GM23338 (cell line): Measurements from ENCODE around the gene PLEK. TPM values are rescaled to one million over a fixed set of nuclear protein-coding genes. Genes with fewer than 3 reads are reported as not detected.

Source experiments
- ATAC-seq: fragments of 200-7000 bp; cut with Tn5 transposase; 3 replicates; pipeline ENCODE4 v1.9.1; 2020
- DNase-seq: peaks from one replicate; pipeline ENCODE4 v3.0.0-alpha.2; 2015; ENCODE audit warnings: low spot score
- H2AFZ ChIP-seq: fragments of 200-600 bp; sonication (generic); 2 replicates; pipeline ENCODE4 v1.8.0; 2016; ENCODE audit warnings: antibody characterized with exemption, mild to moderate bottlenecking, moderate library complexity
- H3F3A ChIP-seq: fragments of 200-600 bp; sonication (generic); replicated peaks from 2 replicates; pipeline ENCODE4 v1.8.0; 2017; ENCODE audit warnings: antibody characterized with exemption, mixed run types, low read depth
- H3K27ac ChIP-seq: fragments of 200-600 bp; sonication (generic); 2 replicates; pipeline ENCODE4 v1.6.1; 2016; ENCODE audit warnings: low read depth
- H3K27me3 ChIP-seq: fragments of 200-600 bp; sonication (generic); 2 replicates; pipeline ENCODE4 v1.8.0; 2016; ENCODE audit warnings: mild to moderate bottlenecking, mixed run types, moderate library complexity; ENCODE audit not compliant: insufficient read depth
- H3K36me3 ChIP-seq: fragments of 200-600 bp; sonication (generic); 2 replicates; pipeline ENCODE4 v1.8.0; 2016; ENCODE audit warnings: mild to moderate bottlenecking; ENCODE audit not compliant: insufficient read depth
- H3K4me1 ChIP-seq: fragments of 200-600 bp; sonication (generic); 2 replicates; pipeline ENCODE4 v1.8.0; 2016; ENCODE audit warnings: mild to moderate bottlenecking, moderate library complexity; ENCODE audit not compliant: insufficient read depth
- H3K4me2 ChIP-seq: fragments of 200-600 bp; sonication (generic); 2 replicates; pipeline ENCODE4 v1.7.1; 2017; ENCODE audit warnings: mixed run types
- H3K4me3 ChIP-seq: fragments of 200-600 bp; sonication (generic); 2 replicates; pipeline ENCODE4 v1.6.1; 2016; ENCODE audit warnings: mixed run types
- H3K79me2 ChIP-seq: fragments of 200-600 bp; sonication (generic); replicated peaks from 2 replicates; pipeline ENCODE4 v1.8.0; 2017; ENCODE audit warnings: mild to moderate bottlenecking; ENCODE audit not compliant: insufficient read depth
- H3K9me2 ChIP-seq: fragments of 200-600 bp; sonication (generic); 2 replicates; pipeline ENCODE4 v1.8.0; 2017; ENCODE audit not compliant: insufficient read depth
- H4K20me1 ChIP-seq: fragments of 200-600 bp; sonication (generic); replicated peaks from 2 replicates; pipeline ENCODE4 v1.8.0; 2017; ENCODE audit warnings: mild to moderate bottlenecking; ENCODE audit not compliant: insufficient read depth
- H3K27ac Mint-ChIP-seq: 2 replicates; pipeline ENCODE4 v1.8.0; 2020; ENCODE audit warnings: inconsistent platforms, mild to moderate bottlenecking, moderate library complexity, mixed read lengths
- H3K27me3 Mint-ChIP-seq: 3 replicates; pipeline ENCODE4 v1.8.0; 2022; ENCODE audit warnings: low read depth, mild to moderate bottlenecking, moderate library complexity, mixed read lengths, inconsistent platforms; ENCODE audit not compliant: insufficient read depth, poor library complexity
- H3K36me3 Mint-ChIP-seq: 3 replicates; pipeline ENCODE4 v1.8.0; 2021; ENCODE audit warnings: low read depth, mild to moderate bottlenecking, inconsistent platforms, moderate library complexity, mixed read lengths
- H3K4me1 Mint-ChIP-seq: 3 replicates; pipeline ENCODE4 v1.8.0; 2020; ENCODE audit warnings: mild to moderate bottlenecking, inconsistent platforms, mixed read lengths
- H3K4me3 Mint-ChIP-seq: 3 replicates; pipeline ENCODE4 v1.8.0; 2021; ENCODE audit warnings: moderate library complexity, mild to moderate bottlenecking, inconsistent platforms, mixed read lengths
- H3K9me3 Mint-ChIP-seq: 3 replicates; pipeline ENCODE4 v1.8.0; 2020; ENCODE audit warnings: moderate library complexity, mild to moderate bottlenecking, inconsistent platforms, mixed read lengths
- CREB1 ChIP-seq: fragments of 250-450 bp; sonication (Bioruptor Pico); IDR thresholded peaks from 2 replicates; pipeline ENCODE4 v1.5.0; 2020; ENCODE audit warnings: low read depth, mild to moderate bottlenecking, moderate library complexity
- EZH2 ChIP-seq: fragments of 200-600 bp; sonication (generic); IDR thresholded peaks from one replicate; pipeline ENCODE4 v1.8.0; 2017; ENCODE audit warnings: antibody characterized with exemption, mild to moderate bottlenecking, low read depth; ENCODE audit not compliant: unreplicated experiment
- JUNB ChIP-seq: IDR thresholded peaks from one replicate; pipeline ENCODE4 v1.6.1; 2016; ENCODE audit warnings: antibody characterized with exemption; ENCODE audit not compliant: unreplicated experiment
- NANOG ChIP-seq: IDR thresholded peaks from 2 replicates; pipeline ENCODE4 v1.6.1; 2016; ENCODE audit warnings: antibody characterized with exemption, borderline replicate concordance
- POLR2AphosphoS5 ChIP-seq: IDR thresholded peaks from 2 replicates; pipeline ENCODE4 v1.6.1; 2016; ENCODE audit warnings: antibody characterized with exemption, low read depth
- STAT1 ChIP-seq: IDR thresholded peaks from one replicate; pipeline ENCODE4 v1.6.1; 2016; ENCODE audit warnings: antibody characterized with exemption; ENCODE audit not compliant: unreplicated experiment
- ZNF114 ChIP-seq: fragments of 250-450 bp; sonication (Bioruptor Pico); IDR thresholded peaks from 2 replicates; pipeline ENCODE4 v1.5.0; 2020; ENCODE audit warnings: mild to moderate bottlenecking, moderate library complexity
- ZNF331 ChIP-seq: fragments of 250-450 bp; sonication (Bioruptor Pico); IDR thresholded peaks from 2 replicates; pipeline ENCODE4 v1.5.0; 2020; ENCODE audit warnings: low read depth, mild to moderate bottlenecking, moderate library complexity
- polyA plus RNA-seq: library from polyadenylated mRNA; unstranded; fragments of >200 nt; fragmentation: Nextera tagmentation; extraction: Ambion mirVana; gene quantifications from 2 replicates; pipeline ENCODE4 v1.2.1, GENCODE V29; 2016
- total RNA-seq: library from RNA; depleted of rRNA; stranded (reverse); fragments of >200 nt; shearing (Covaris generic); gene quantifications from 2 replicates; pipeline ENCODE4 v1.2.3, GENCODE V29; 2014
- TF ChIP-seq, protein P1 (sequence below), 2 experiments: fragments of 200-600 bp in 1 of 2; sonication (generic) in 1 of 2; conservative IDR thresholded peaks; 2 replicates each; pipeline versions ENCODE4 v1.5.1 to v1.6.1; 2016 to 2017; ENCODE audit warnings: antibody characterized with exemption in 2 of 2, low read depth in 2 of 2, mild to moderate bottlenecking in 2 of 2, moderate library complexity in 1 of 2
- TF ChIP-seq, protein P2 (sequence below): IDR thresholded peaks from 2 replicates; pipeline ENCODE4 v1.6.1; 2016; ENCODE audit warnings: antibody characterized with exemption
- TF ChIP-seq, protein P3 (sequence below): IDR thresholded peaks from one replicate; pipeline ENCODE4 v1.6.1; 2018; ENCODE audit warnings: antibody characterized with exemption; ENCODE audit not compliant: unreplicated experiment

The PLEK gene
- total and polyA plus RNA-seq, 2 experiments from 2014 or later = 0.06 TPM; not detected in 1

DNA sequence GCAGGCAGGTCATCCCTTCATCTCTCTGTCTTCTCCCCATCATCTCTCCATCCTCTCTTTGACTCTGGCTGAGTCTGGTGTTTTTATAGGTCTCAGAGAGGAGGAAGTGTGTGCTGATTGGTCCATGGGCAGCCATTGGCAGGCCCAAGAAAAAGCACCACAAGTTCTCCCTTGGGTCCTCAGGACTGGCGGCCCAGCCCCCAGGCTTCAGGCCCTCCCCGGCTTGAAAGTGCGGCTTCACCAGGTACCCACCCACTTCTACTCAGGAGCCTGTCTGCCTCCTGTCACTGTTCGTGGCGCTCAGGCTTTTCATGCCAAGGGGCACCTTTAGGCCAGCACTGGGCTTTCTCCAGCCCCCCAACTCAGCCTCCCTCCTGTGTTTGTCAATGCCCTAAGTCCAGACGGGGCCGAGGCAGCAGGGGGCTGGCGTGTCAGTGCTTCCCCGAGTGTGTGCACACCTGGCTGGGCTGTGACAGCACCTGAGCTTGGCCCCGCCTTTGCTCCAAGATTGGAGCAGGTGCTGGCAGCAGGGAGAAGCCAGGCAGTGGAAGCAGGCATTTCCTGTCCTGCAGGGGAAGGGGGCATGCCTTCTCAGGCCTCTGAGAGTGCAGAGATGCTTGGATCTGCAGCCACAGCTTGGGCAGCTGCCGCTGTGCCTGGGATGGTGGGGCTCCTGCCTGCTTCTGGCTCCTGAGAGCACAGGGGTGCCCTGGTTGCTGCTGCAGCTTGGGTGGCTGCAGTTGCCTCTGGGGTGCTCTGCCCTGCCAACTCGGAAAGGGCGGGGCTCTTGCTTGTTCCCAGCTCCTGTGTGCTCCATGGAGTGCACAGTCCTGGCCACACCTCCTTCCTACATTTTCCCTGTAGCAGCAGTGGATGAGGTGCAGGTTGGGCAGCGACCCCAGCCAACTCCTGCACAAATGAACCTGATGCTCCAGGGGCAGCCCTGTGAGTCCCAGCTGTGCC lies 67.9 kb downstream of the PLEK start (continued):
- TF ChIP-seq, protein P1, sequence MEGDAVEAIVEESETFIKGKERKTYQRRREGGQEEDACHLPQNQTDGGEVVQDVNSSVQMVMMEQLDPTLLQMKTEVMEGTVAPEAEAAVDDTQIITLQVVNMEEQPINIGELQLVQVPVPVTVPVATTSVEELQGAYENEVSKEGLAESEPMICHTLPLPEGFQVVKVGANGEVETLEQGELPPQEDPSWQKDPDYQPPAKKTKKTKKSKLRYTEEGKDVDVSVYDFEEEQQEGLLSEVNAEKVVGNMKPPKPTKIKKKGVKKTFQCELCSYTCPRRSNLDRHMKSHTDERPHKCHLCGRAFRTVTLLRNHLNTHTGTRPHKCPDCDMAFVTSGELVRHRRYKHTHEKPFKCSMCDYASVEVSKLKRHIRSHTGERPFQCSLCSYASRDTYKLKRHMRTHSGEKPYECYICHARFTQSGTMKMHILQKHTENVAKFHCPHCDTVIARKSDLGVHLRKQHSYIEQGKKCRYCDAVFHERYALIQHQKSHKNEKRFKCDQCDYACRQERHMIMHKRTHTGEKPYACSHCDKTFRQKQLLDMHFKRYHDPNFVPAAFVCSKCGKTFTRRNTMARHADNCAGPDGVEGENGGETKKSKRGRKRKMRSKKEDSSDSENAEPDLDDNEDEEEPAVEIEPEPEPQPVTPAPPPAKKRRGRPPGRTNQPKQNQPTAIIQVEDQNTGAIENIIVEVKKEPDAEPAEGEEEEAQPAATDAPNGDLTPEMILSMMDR (conservative IDR thresholded peaks at IDR 0.05; ENCODE audit: low read depth in 2 of 2) = no peak
- TF ChIP-seq, protein P2, sequence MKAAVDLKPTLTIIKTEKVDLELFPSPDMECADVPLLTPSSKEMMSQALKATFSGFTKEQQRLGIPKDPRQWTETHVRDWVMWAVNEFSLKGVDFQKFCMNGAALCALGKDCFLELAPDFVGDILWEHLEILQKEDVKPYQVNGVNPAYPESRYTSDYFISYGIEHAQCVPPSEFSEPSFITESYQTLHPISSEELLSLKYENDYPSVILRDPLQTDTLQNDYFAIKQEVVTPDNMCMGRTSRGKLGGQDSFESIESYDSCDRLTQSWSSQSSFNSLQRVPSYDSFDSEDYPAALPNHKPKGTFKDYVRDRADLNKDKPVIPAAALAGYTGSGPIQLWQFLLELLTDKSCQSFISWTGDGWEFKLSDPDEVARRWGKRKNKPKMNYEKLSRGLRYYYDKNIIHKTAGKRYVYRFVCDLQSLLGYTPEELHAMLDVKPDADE = no peak
- TF ChIP-seq POLR2AphosphoS5 (no peak), ZNF114 (CRISPR knock-in tag) (no peak), JUNB (no peak), STAT1 (no peak)
- TF ChIP-seq, protein P3, sequence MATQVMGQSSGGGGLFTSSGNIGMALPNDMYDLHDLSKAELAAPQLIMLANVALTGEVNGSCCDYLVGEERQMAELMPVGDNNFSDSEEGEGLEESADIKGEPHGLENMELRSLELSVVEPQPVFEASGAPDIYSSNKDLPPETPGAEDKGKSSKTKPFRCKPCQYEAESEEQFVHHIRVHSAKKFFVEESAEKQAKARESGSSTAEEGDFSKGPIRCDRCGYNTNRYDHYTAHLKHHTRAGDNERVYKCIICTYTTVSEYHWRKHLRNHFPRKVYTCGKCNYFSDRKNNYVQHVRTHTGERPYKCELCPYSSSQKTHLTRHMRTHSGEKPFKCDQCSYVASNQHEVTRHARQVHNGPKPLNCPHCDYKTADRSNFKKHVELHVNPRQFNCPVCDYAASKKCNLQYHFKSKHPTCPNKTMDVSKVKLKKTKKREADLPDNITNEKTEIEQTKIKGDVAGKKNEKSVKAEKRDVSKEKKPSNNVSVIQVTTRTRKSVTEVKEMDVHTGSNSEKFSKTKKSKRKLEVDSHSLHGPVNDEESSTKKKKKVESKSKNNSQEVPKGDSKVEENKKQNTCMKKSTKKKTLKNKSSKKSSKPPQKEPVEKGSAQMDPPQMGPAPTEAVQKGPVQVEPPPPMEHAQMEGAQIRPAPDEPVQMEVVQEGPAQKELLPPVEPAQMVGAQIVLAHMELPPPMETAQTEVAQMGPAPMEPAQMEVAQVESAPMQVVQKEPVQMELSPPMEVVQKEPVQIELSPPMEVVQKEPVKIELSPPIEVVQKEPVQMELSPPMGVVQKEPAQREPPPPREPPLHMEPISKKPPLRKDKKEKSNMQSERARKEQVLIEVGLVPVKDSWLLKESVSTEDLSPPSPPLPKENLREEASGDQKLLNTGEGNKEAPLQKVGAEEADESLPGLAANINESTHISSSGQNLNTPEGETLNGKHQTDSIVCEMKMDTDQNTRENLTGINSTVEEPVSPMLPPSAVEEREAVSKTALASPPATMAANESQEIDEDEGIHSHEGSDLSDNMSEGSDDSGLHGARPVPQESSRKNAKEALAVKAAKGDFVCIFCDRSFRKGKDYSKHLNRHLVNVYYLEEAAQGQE = no peak

DNA sequence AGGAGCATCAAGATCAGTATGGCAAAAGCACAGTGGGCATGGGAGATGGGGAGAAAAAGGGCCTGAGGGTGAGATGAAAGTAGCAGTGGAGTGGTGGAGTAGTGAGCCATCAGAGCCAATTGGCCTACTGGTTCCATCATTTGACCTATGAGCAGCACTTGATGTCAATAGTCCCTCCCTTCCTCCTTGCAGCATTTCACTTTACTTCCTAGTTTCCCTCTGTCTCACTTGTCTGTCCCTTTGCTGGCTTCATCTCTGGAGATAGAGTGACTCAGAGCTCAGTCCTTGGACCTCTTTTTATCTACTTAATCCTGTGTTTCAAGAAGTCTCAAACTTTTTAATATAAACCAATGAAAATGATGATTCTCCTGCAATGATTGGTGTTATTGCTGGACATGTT lies 69.9 kb downstream of the PLEK start:
- Histone ChIP-seq H3K27me3 (no peaks in the 10 kb centered on the region), H3K36me3 (no peaks in the 10 kb centered on the region), H4K20me1 (no peaks in the 10 kb centered on the region), H3F3A (no peaks in the 10 kb centered on the region), H3K79me2 (no peaks in the 10 kb centered on the region), H3K4me2 (no peak overlapping the region), H3K27ac (no peak overlapping the region), H3K4me3 (no peak overlapping the region), H2AFZ (no peak overlapping the region), H3K4me1 (no peaks in the 10 kb centered on the region), H3K9me2 (no peaks in the 10 kb centered on the region)
- no peak for DNase-seq
- Mint-ChIP-seq H3K36me3 (no peaks in the 10 kb centered on the region), H3K4me3 (no peak overlapping the region), H3K27ac (no peak overlapping the region), H3K9me3 (peaks cover 9% of the 10 kb centered on the region; the same call in 2 of the 3 replicates), H3K27me3 (no peaks in the 10 kb centered on the region), H3K4me1 (peaks cover 7% of the 10 kb centered on the region; the same call in 1 of the 3 replicates)
- no peak for ATAC-seq
- TF ChIP-seq JUNB (no peak), NANOG (no peak), ZNF114 (CRISPR knock-in tag) (no peak), EZH2 (no peak), CREB1 (no peak), ZNF331 (no peak)
- TF ChIP-seq, protein P1 (conservative IDR thresholded peaks at IDR 0.05; ENCODE audit: low read depth in 2 of 2) = no peak
